Right lobe of liver (tissue), 6 donors: ENCODE measurements around the gene MAP7. TPM values are rescaled to one million over a fixed set of nuclear protein-coding genes. Genes with fewer than 3 reads are reported as not detected.
A peak's percentile ranks its signal among the peaks of the same experiment; 100 is the strongest.

ENCODE experiments used
- ATAC-seq, 4 donors: fragments of 200-7000 bp; cut with Tn5 transposase; one replicate each; pipeline ENCODE4 v1.9.1; 2020; ENCODE audit warnings: mild to moderate bottlenecking in 4 of 4, moderate library complexity in 4 of 4
- DNase-seq, 3 donors: peaks; one replicate each; pipeline ENCODE4 v3.0.0-alpha.2; 2020
- H3K27ac ChIP-seq, 3 donors: fragments of 200-600 bp; one replicate each; pipeline ENCODE4 v1.8.0; 2022
- H3K27me3 ChIP-seq, 2 donors: fragments of 200-600 bp; one replicate each; pipeline ENCODE4 v1.8.0; 2022
- H3K36me3 ChIP-seq, 4 donors: fragments of 200-600 bp; sonication (generic) in 1 of 4; one replicate each; pipeline versions ENCODE4 v1.5.1 to v1.8.0; 2017 to 2022; ENCODE audit warnings: control low read depth in 1 of 4
- H3K4me1 ChIP-seq, 4 donors: fragments of 200-600 bp; sonication (generic) in 1 of 4; one replicate each; pipeline versions ENCODE4 v1.5.1 to v1.8.0; 2017 to 2022; ENCODE audit warnings: control low read depth in 1 of 4
- H3K4me3 ChIP-seq, 3 donors: fragments of 200-600 bp; one replicate each; pipeline ENCODE4 v1.8.0; 2022
- H3K9me3 ChIP-seq, 4 donors: fragments of 200-600 bp; sonication (generic) in 1 of 4; one replicate each; pipeline versions ENCODE4 v1.5.1 to v1.8.0; 2017 to 2022; ENCODE audit warnings: control low read depth in 1 of 4
- CTCF ChIP-seq, 4 donors: fragments of 200-600 bp in 3 of 4; fragments of 450-650 bp in 1 of 4; IDR thresholded peaks; one replicate each; pipeline versions ENCODE4 v1.5.1 to v1.8.0; 2016 to 2022; ENCODE audit warnings: antibody characterized with exemption in 4 of 4, mild to moderate bottlenecking in 2 of 4
- POLR2A ChIP-seq: fragments of 450-650 bp; IDR thresholded peaks from one replicate; pipeline ENCODE4 v1.6.1; 2017; ENCODE audit warnings: antibody characterized with exemption, mild to moderate bottlenecking
- WGBS: methylation state at CpG from one replicate; pipeline ENCODE4 v1.1.6; 2018; ENCODE audit warnings: low coverage, low lambda C conversion rate; ENCODE audit not compliant: insufficient coverage; ENCODE audit errors: missing lambda C conversion rate; 5-methylcytosine and 5-hydroxymethylcytosine counted together
- intact Hi-C, 2 donors: fragments of 100-400 bp; cut with DNase I; formaldehyde crosslinking; loops; one replicate each; pipeline versions ENCODE4 v1.11.2 to v1.14.1; 2022
- total RNA-seq, 6 experiments: library from RNA; depleted of rRNA in 2 of 6; stranded (reverse); fragments of >200 nt in 2 of 6; fragmentation: NEBNext Ultra II Directional in 3 of 6; extraction: Animal tissue kit (Norgen Biotek cat#: 25700) in 3 of 6; gene quantifications; one replicate each; pipeline versions ENCODE4 v1.1.0 to v1.2.4, GENCODE V29; 2016 to 2023
- donor health status: DM: no; HTN: yes; CAD: no.
- donor health status: DM: no; HTN: no; CAD: no.
- donor health status: DM: no; HTN: no; CAD: no.
- donor health status: DM: no; HTN: yes; CAD: no.
- donor health status: DM: no; HTN: yes; CAD: no.

Gene MAP7
- total RNA-seq, 6 experiments from 2014 or later = 14.8 to 20.9 (median 17.9) TPM

GRCh38 chr6:136550045-136550329 is 235 bp downstream of the MAP7 start:
- Histone ChIP-seq H3K4me3 (peak overlapping the region; percentile 74 to 91 (median 75)), H3K27me3 (no peaks in the 10 kb centered on the region), H3K36me3 (no peaks in the 10 kb centered on the region), H3K9me3 (no peaks in the 10 kb centered on the region), H3K27ac (peak overlapping the region; percentile 65 to 92 (median 86)), H3K4me1 (peaks cover 0 to 20% (median 8%) of the 10 kb centered on the region in 4 donors)
- intact Hi-C loops = no loop called here
- TF ChIP-seq POLR2A = no peak
- no peak for TF ChIP-seq CTCF (IDR thresholded peaks at IDR 0.05)
- WGBS = no CpG with 5 or more reads among the region's 46 CpGs
- peak; percentile 58 to 77 (median 69) for ATAC-seq
- DNase-seq = no peak

- DNase-seq (peak in 2 of 3 donors; percentile 23 to 49), ATAC-seq (peak; percentile 1 to 11 (median 4))
- H3K36me3 ChIP-seq = no peaks in the 10 kb centered on the region
- no peaks in the 10 kb centered on the region for H3K27me3 ChIP-seq
- H3K4me3 ChIP-seq = peak overlapping the region; percentile 74 to 91 (median 75)
- peak overlapping the region; percentile 65 to 92 (median 86) for H3K27ac ChIP-seq
- 2% methylated on average over 12 of the region's 42 CpGs for WGBS
- TF ChIP-seq CTCF (IDR thresholded peaks at IDR 0.05) (no peak), POLR2A (no peak)
- intact Hi-C loops = no loop called here
- peaks cover 0 to 20% (median 8%) of the 10 kb centered on the region in 4 donors for H3K4me1 ChIP-seq
- no peaks in the 10 kb centered on the region for H3K9me3 ChIP-seq
Observed at GRCh38 chr6:136549300-136550044, 750 bp downstream of the MAP7 start.

GRCh38 chr6:136548582-136549299 is 1.5 kb downstream of the MAP7 start:
- intact Hi-C loops = no loop called here
- no peak for TF ChIP-seq CTCF (IDR thresholded peaks at IDR 0.05)
- TF ChIP-seq POLR2A = no peak
- DNase-seq (no peak), ATAC-seq (no peak)
- Histone ChIP-seq H3K27ac (no peak overlapping the region), H3K4me1 (peaks cover 0 to 20% (median 8%) of the 10 kb centered on the region in 4 donors), H3K27me3 (no peaks in the 10 kb centered on the region), H3K4me3 (peak overlapping the region in 2 of 3 donors; percentile 75 to 91), H3K36me3 (no peaks in the 10 kb centered on the region), H3K9me3 (no peaks in the 10 kb centered on the region)
- 47% methylated on average over 13 of the region's 14 CpGs for whole genome bisulfite sequencing

- 90% methylated on average over 1 of the region's 1 CpG for WGBS
- DNase-seq (no peak), ATAC-seq (no peak)
- intact Hi-C loops = no loop called here
- Histone ChIP-seq H3K4me1 (peaks cover 0 to 20% (median 8%) of the 10 kb centered on the region in 4 donors), H3K9me3 (no peaks in the 10 kb centered on the region), H3K27ac (no peak overlapping the region), H3K27me3 (no peaks in the 10 kb centered on the region), H3K36me3 (no peaks in the 10 kb centered on the region), H3K4me3 (no peak overlapping the region)
- TF ChIP-seq POLR2A = no peak
- no peak for TF ChIP-seq CTCF (IDR thresholded peaks at IDR 0.05)
Observed at GRCh38 chr6:136547871-136548270, 2.4 kb downstream of the MAP7 start.
